Activated T-cell treated with anti-CD3 and anti-CD28 coated beads, Interleukin-2, amount 50 U/mL, for 4 hours (primary cell): ENCODE measurements around the gene TNFRSF21. TPM values are rescaled to one million over a fixed set of nuclear protein-coding genes. Genes with fewer than 3 reads are reported as not detected.
A peak's percentile ranks its signal among the peaks of the same experiment; 100 is the strongest.

Experiments
- ATAC-seq, 2 donors: fragments of 200-7000 bp; cut with Tn5 transposase; one replicate each; pipeline ENCODE4 v1.10.0; 2021
- DNase-seq: peaks from one replicate; pipeline ENCODE4 v3.0.0-alpha.2; 2020
- H3K27me3 Mint-ChIP-seq: one replicate; pipeline ENCODE4 v1.8.0; 2021; ENCODE audit warnings: low read depth, mixed read lengths
- H3K36me3 Mint-ChIP-seq: one replicate; pipeline ENCODE4 v1.8.0; 2022; ENCODE audit warnings: mixed read lengths; ENCODE audit not compliant: insufficient read depth
- H3K4me1 Mint-ChIP-seq: one replicate; pipeline ENCODE4 v1.8.0; 2021; ENCODE audit warnings: low read depth, mixed read lengths
- H3K4me3 Mint-ChIP-seq: one replicate; pipeline ENCODE4 v1.8.0; 2021; ENCODE audit warnings: mild to moderate bottlenecking, moderate library complexity, mixed read lengths
- H3K9me3 Mint-ChIP-seq: one replicate; pipeline ENCODE4 v1.8.0; 2021; ENCODE audit warnings: mixed read lengths
- total RNA-seq, 3 donors: library from RNA; stranded (reverse); gene quantifications; one replicate each; pipeline ENCODE4 v1.2.1, GENCODE V29; 2021

TNFRSF21 gene, protein sequence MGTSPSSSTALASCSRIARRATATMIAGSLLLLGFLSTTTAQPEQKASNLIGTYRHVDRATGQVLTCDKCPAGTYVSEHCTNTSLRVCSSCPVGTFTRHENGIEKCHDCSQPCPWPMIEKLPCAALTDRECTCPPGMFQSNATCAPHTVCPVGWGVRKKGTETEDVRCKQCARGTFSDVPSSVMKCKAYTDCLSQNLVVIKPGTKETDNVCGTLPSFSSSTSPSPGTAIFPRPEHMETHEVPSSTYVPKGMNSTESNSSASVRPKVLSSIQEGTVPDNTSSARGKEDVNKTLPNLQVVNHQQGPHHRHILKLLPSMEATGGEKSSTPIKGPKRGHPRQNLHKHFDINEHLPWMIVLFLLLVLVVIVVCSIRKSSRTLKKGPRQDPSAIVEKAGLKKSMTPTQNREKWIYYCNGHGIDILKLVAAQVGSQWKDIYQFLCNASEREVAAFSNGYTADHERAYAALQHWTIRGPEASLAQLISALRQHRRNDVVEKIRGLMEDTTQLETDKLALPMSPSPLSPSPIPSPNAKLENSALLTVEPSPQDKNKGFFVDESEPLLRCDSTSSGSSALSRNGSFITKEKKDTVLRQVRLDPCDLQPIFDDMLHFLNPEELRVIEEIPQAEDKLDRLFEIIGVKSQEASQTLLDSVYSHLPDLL
- 1 to 10 TPM; 3.1 to 4.9 (median 4.8) TPM for total RNA-seq

- H3K4me3 Mint-ChIP-seq: peak within 1 kb of the TSS; percentile 72
- H3K36me3 Mint-ChIP-seq: no peaks in the 10 kb centered on the region
- DNase-seq (peak; percentile 71), ATAC-seq (peak; percentile 93)
- H3K9me3 Mint-ChIP-seq: no peaks in the 10 kb centered on the region
- peaks cover 10% of the 10 kb centered on the region for H3K4me1 Mint-ChIP-seq
- H3K27me3 Mint-ChIP-seq: peaks cover 42% of the 10 kb centered on the region
These were observed at the start of gene TNFRSF21 for GRCh38 chr6:47309291-47310130. TNFRSF21 (minus strand) TSS chr6:47309905; CDS start chr6:47309511, 394 bp downstream.

- ATAC-seq (no peak), DNase-seq (no peak)
- Mint-ChIP-seq H3K4me3 (no peak overlapping the region), H3K4me1 (no peaks in the 10 kb centered on the region), H3K9me3 (no peaks in the 10 kb centered on the region), H3K36me3 (no peaks in the 10 kb centered on the region), H3K27me3 (peaks cover 10% of the 10 kb centered on the region)
These were observed 48.9 kb upstream of the TNFRSF21 start for GRCh38 chr6:47358440-47359225.

- Mint-ChIP-seq H3K4me3 (no peak overlapping the region), H3K27me3 (peaks cover 8% of the 10 kb centered on the region), H3K9me3 (no peaks in the 10 kb centered on the region), H3K36me3 (no peaks in the 10 kb centered on the region), H3K4me1 (no peaks in the 10 kb centered on the region)
- ATAC-seq (no peak), DNase-seq (no peak)
These were observed 48.1 kb upstream of the TNFRSF21 start for GRCh38 chr6:47357827-47358226.

DNA sequence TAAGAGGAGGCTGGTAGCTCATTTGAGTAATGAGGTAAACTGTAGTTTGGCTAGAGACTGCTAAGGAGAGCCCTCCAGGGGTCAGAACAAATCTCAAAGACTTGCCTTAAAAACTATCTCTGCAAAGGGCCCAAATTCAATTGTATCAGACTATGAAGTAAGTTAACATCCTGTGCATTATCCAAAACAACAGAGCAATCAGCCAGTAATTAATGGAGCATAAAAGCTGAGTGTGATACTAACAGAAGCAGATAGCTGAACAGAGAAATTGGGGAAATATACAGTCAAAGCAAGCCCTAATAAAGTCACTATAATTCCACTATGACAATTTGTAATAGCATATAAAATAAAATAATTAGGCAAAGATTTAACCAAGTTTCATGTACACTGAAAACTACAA is 45.8 kb upstream of the TNFRSF21 start:
- no peaks in the 10 kb centered on the region for H3K4me1 Mint-ChIP-seq
- no peaks in the 10 kb centered on the region for H3K36me3 Mint-ChIP-seq
- no peaks in the 10 kb centered on the region for H3K9me3 Mint-ChIP-seq
- no peak for DNase-seq
- ATAC-seq: no peak
- H3K27me3 Mint-ChIP-seq: peaks cover 5% of the 10 kb centered on the region
- no peak overlapping the region for H3K4me3 Mint-ChIP-seq

- Mint-ChIP-seq H3K36me3 (no peaks in the 10 kb centered on the region), H3K9me3 (no peaks in the 10 kb centered on the region), H3K4me3 (no peak overlapping the region), H3K27me3 (peaks cover 5% of the 10 kb centered on the region), H3K4me1 (no peaks in the 10 kb centered on the region)
- no peak for ATAC-seq
- no peak for DNase-seq
These were observed 44.2 kb upstream of the TNFRSF21 start for GRCh38 chr6:47353871-47354270.

GRCh38 chr6:47352966-47353365 is 43.3 kb upstream of the TNFRSF21 start:
- ATAC-seq (no peak), DNase-seq (no peak)
- H3K4me1 Mint-ChIP-seq: no peaks in the 10 kb centered on the region
- no peaks in the 10 kb centered on the region for H3K9me3 Mint-ChIP-seq
- H3K4me3 Mint-ChIP-seq: no peak overlapping the region
- no peaks in the 10 kb centered on the region for H3K36me3 Mint-ChIP-seq
- H3K27me3 Mint-ChIP-seq: peaks cover 5% of the 10 kb centered on the region

- H3K4me1 Mint-ChIP-seq: no peaks in the 10 kb centered on the region
- DNase-seq (no peak), ATAC-seq (no peak)
- H3K9me3 Mint-ChIP-seq: no peaks in the 10 kb centered on the region
- H3K36me3 Mint-ChIP-seq: no peaks in the 10 kb centered on the region
- no peak overlapping the region for H3K4me3 Mint-ChIP-seq
- peaks cover 2% of the 10 kb centered on the region for H3K27me3 Mint-ChIP-seq
These were observed 42.7 kb upstream of the TNFRSF21 start for GRCh38 chr6:47352194-47352920.

DNA sequence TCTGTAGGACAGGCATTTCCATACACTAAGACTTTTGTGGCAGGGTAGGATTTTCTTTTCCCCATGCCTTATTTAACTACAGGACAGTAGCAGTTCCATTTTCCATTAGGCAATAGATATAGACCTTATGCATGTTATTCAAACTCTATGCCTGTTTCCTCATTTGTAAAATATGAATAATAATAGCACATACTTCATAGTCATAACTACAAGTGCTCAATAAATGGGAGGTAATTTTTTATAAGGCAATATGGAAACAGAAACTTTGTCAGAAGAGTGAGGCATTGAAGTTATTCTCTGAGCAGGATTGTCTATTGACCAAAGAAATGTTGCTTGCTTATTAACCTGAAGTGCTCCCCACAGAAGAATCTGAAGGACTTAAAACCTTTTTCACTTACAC is 41.9 kb upstream of the TNFRSF21 start:
- ATAC-seq (no peak), DNase-seq (no peak)
- no peaks in the 10 kb centered on the region for H3K4me1 Mint-ChIP-seq
- no peaks in the 10 kb centered on the region for H3K9me3 Mint-ChIP-seq
- no peak overlapping the region for H3K4me3 Mint-ChIP-seq
- no peaks in the 10 kb centered on the region for H3K36me3 Mint-ChIP-seq
- H3K27me3 Mint-ChIP-seq: peaks cover 2% of the 10 kb centered on the region

DNA sequence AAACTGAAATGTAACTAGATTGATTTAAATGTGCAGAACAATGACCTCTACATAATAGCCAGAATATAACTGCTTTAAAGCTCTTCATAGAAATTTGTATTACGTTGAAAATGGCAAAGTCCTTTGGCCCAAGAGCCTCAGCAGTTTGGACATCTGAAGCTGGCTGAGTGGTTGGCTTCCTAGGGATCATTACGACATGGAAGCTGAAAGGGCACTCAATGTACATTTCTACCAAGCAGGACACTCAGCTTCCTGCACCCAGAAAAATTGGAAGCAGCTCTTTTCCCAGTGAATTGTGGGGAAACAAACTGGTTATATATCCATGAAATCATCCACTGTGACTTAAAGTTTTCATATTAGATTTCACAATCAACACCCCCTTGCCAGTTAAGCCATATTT is 40.2 kb upstream of the TNFRSF21 start:
- Mint-ChIP-seq H3K4me1 (no peaks in the 10 kb centered on the region), H3K36me3 (no peaks in the 10 kb centered on the region)

DNA sequence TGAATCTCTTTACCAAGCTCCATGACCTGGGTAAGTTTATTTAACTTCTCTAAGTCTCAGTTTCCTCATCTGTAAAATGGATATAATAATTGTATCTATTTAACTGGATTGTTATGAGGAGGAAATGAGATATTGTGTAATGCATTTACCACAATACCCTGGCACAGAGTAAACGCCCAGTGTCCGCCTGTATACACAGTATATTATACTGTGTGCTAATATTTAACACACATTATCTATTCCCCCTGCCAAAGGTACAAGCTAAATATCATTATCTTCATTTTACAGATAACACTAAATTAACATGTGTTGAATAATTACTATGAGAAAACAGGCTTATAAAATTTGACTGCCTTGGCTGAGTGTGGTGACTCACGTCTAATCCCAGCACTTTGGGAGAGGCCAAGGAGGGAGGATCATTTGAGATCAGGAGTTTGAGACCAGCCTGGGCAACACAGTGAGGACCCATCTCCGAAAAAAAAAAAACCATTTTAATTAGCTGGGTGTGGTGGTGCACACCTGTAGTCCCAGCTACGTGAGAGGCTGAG is 38.7 kb upstream of the TNFRSF21 start:
- Mint-ChIP-seq H3K27me3 (peaks cover 4% of the 10 kb centered on the region), H3K4me1 (no peaks in the 10 kb centered on the region), H3K36me3 (no peaks in the 10 kb centered on the region), H3K9me3 (no peaks in the 10 kb centered on the region), H3K4me3 (no peak overlapping the region)
- ATAC-seq (no peak), DNase-seq (no peak)

More for the DNA sequence above, 40.2 kb upstream of the TNFRSF21 start:
- H3K27me3 Mint-ChIP-seq: peaks cover 4% of the 10 kb centered on the region
- no peak for DNase-seq
- H3K9me3 Mint-ChIP-seq: no peaks in the 10 kb centered on the region
- no peak for ATAC-seq
- H3K4me3 Mint-ChIP-seq: no peak overlapping the region

GRCh38 chr6:47345761-47346160 is 36.1 kb upstream of the TNFRSF21 start:
- Mint-ChIP-seq H3K36me3 (no peaks in the 10 kb centered on the region), H3K4me3 (no peak overlapping the region), H3K4me1 (no peaks in the 10 kb centered on the region), H3K27me3 (peaks cover 2% of the 10 kb centered on the region), H3K9me3 (no peaks in the 10 kb centered on the region)
- no peak for DNase-seq
- no peak for ATAC-seq

DNA sequence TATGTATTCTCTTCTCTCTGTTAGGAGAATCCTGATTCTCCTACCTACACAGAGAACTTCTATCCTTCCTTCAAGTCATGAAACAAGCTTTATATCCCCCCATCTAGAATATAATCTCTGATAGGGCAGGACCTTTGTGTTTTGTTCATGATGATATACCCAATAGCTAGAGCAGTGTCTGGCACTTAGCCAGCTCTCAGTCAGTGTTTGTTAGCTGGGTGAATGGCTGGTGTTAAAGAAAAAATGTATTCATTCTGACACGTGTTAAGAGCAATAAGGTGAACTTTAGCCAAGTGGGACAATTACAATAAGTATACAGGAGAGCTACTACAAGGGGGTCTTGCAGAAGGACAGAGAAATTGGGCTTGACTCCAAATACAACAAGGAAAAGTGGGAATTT is 34.3 kb upstream of the TNFRSF21 start:
- Mint-ChIP-seq H3K27me3 (peaks cover 2% of the 10 kb centered on the region), H3K9me3 (no peaks in the 10 kb centered on the region), H3K4me3 (no peak overlapping the region), H3K36me3 (no peaks in the 10 kb centered on the region), H3K4me1 (no peaks in the 10 kb centered on the region)
- ATAC-seq: no peak
- no peak for DNase-seq

DNA sequence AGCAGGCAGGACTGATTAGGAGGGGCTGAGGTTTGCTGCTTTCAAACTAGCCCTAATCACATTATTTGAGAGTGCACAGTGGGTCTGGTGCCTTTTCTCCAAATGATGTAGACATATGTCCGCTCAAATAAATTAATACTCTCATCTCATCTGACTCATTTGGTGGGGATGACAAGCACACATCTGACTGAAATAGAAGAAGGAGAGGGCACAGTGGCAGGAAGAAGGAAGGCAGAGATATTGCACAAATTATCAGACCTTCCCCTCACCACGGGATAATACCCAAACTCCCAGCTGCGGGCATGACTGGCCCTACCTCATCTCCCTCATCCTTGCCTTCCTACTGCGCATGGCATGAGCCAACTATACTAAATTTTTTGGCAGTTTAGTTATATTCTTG is 33.9 kb upstream of the TNFRSF21 start:
- H3K4me3 Mint-ChIP-seq: no peak overlapping the region
- H3K9me3 Mint-ChIP-seq: no peaks in the 10 kb centered on the region
- no peaks in the 10 kb centered on the region for H3K36me3 Mint-ChIP-seq
- no peaks in the 10 kb centered on the region for H3K4me1 Mint-ChIP-seq
- DNase-seq: no peak
- no peak for ATAC-seq
- H3K27me3 Mint-ChIP-seq: peaks cover 2% of the 10 kb centered on the region
